Measurements from ENCODE around the gene SLC43A3.
"Not testable (repeated sequence)": the region's sequence is repeated elsewhere in the genome, so short reads cannot be mapped to it uniquely, and the experiment has no call there.

Gene SLC43A3

DNA sequence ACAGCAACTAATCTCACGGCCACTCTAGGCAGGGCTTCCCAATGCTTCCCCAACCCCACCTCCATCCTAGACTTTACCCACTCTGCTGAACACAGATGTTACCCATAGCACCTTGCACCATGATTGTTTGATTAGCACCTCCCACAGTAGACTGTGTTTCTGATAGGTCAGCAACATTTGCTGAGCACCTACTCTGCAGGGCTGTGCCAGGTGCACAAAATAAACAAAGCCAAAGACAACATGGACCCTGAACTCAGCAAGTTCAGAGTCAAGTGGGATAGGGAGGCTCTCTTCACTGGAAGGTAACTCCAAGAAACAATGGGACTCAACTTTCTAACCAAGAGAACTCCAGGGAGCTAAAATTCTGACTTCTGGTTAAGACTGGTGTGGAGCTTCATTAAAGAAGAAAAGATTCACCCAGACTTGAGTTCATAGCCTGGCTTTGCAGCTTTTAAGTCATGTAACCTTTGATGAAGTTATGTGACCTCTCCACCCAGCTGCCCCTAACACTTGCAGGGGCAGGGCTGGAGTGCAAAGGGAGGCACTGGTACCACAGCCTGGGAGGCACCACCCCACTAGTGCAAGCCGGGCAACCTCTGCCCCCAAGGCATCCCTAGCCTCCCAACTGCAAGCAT lies 26.7 kb upstream of the SLC43A3 start:
- TF ChIP-seq GATA1 (IDR thresholded peaks at IDR 0.05; ENCODE audit: low read depth, low read length), result no peak
- no peak for TF ChIP-seq POLR2A (IDR thresholded peaks at IDR 0.05; ENCODE audit: low read length)
- no peak for DNase-seq

DNA sequence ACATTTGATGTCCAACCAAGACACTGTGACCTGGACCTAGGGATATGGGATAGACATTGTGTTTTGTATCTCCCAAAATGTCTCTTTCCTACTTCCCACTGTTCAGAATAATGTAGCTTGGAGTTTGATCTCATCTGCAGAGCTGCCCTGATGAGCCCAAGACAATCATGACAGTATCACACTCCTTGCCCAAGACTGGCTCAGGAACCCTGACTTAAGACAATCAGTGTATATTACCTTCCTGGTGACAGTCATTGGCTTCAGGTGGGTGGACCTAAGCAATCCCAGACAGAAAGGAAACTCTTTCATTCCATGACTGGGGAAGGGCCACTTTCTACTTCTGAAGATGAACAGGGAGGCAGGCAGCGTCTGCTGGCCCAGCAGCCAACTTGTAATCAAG lies 19.1 kb upstream of the SLC43A3 start:
- no peak for TF ChIP-seq GATA1 (IDR thresholded peaks at IDR 0.05; ENCODE audit: low read depth, low read length)
- no peak for TF ChIP-seq POLR2A (IDR thresholded peaks at IDR 0.05; ENCODE audit: low read length)
- no peak for DNase-seq

DNA sequence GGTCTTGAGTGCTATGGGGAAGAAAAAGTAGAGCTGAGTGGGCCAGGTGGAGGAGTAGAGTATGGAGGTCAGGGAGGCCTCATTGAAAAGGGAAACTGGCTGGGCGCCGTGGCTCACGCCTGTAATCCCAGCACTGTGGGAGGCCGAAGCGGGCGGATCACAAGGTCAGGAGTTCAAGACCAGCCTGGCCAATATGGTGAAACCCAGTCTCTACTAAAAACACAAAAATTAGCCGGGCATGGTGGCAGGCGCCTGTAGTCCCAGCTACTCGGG lies 18.1 kb upstream of the SLC43A3 start:
- DNase-seq, result not testable (repeated sequence)

DNA sequence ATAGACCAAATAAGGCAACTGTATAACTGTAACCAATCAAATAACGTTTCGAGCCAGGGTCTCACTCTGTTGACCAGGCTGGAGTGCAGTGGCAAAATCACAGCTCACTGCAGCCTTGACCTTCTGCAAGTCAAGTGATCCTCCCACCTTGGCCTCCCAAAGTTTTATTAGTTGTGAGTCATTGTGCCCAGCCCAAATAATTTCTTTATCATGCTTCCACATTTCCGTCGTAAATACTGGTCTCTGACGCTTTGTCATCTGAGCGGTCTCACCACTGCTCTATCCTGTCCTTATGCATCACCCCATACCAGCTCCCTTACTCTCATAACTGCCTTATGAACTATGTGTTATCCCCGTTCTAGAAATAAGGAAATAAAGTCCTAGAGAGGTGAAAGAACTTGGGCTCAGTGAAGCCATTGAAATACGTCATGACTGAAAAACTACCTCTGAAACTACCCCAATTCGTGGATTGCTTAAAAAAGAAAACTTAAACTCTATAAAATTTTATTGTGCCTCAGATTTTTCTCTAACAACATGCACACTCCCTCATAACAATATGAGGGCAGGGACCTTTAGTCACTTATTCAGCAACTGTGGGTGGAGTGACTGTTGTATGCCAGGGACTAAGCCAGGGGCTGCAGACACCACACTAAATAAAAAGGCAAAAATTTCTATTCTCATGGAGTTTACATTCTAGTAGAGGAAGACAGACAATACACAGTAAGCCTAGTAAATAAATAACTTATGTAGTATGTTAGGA lies 17.6 kb upstream of the SLC43A3 start:
- TF ChIP-seq GATA1 (IDR thresholded peaks at IDR 0.05; ENCODE audit: low read depth, low read length) (no peak), POLR2A (IDR thresholded peaks at IDR 0.05; ENCODE audit: low read length) (no peak)
- peak in 1 of 2 experiments; percentile 25 for DNase-seq

DNA sequence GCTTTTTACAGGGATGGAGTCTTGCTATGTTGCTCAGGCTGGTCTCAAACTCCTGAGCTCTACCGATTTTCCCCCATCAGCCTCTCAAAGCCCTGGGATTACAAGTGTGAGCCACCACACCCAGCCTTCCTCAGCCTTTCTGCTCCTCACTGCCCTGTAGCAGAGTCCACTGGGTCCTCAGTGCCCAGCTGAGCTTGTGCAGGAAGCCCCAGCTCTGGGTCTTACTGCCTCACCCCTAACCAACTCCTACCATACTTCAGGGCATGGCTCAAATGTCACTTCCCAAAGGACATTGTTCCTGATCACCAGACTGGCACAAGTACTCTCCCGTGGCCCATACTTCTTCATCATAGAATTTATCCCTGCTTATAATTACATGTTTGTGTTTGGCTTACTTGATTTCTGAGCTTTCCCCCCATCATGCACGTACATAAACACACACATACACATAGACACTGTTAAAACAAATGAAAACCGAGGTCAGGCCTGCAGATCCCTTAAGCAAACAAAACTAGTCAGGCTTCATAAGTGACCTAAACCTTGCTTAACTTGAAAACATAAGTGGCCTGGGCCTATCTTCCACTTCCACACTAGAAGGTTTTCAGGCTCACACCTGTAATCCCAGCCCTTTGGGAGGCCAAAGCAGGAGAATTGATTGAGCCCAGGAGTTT lies 14.0 kb upstream of the SLC43A3 start:
- TF ChIP-seq GATA1 (IDR thresholded peaks at IDR 0.05; ENCODE audit: low read depth, low read length), result no peak
- TF ChIP-seq POLR2A (IDR thresholded peaks at IDR 0.05; ENCODE audit: low read length), result no peak
- DNase-seq, result no peak

DNA sequence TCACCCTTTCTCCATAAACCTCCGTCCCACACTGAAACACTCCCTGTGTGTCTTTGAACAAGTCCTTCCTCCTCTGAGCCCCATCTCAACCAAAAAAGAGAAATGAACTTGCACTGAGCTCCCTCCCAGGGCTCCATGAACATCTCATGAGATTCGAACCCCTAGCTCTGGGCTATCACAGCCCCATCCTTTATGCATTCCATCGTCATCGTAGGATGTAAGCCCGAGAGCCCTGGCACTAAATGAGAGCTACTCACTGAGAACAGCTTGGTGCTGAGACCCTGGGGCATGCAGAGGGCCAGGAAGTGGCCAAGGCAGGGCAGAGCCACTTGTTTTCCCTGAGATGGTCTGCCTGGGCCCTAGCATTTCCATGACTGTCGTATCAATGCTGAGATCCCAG lies 12.9 kb upstream of the SLC43A3 start:
- TF ChIP-seq POLR2A (IDR thresholded peaks at IDR 0.05; ENCODE audit: low read length), result no peak
- TF ChIP-seq GATA1 (IDR thresholded peaks at IDR 0.05; ENCODE audit: low read depth, low read length), result no peak

DNA sequence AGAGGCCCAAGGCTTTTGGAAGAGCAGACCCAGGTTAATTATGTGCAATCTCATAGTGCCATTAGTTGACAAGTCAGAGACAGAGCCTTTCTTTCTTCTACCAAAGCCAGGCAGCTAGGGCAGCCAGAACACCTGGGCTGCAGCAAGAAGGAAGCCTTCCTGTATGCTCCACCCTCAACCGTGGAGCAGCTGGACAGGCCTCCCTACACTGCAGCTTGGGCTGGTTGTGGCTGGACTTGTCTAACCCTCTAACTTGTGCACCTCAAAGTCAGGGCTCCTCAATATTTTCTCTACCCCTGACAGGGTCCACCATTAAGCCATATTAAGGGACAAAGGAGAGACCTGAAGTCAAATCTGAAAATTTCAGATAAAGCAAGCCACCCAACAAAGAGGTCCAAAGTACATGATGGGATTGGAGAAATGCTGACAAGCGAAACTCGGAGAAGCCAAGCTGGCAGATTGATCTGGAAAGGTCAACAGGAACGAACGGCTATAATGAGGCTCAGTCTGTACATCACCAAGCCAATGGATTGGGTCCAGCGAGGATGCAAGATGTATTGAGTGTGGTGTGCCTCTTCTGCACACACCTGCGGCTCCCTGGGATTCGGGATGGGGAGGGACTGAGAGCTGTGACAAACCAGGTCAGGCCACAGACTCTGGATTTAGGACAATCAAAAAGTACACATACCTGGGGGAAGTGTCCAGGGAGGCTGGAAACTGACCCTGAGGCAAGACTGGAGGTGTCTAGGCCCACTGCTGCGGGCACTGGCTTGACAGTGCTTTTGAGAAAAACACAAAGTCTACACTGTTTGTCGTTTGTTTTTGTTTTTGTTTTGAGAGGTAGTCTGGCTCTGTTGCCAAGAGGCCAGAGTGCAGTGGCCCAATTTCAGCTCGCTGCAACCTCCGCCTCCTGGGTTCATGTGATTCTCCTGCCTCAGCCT lies 11.7 kb upstream of the SLC43A3 start:
- TF ChIP-seq POLR2A (IDR thresholded peaks at IDR 0.05; ENCODE audit: low read length) (no peak), GATA1 (IDR thresholded peaks at IDR 0.05; ENCODE audit: low read depth, low read length) (no peak)
- DNase-seq, result no peak

More for the DNA sequence above, 12.9 kb upstream of the SLC43A3 start:
- DNase-seq, result no peak

DNA sequence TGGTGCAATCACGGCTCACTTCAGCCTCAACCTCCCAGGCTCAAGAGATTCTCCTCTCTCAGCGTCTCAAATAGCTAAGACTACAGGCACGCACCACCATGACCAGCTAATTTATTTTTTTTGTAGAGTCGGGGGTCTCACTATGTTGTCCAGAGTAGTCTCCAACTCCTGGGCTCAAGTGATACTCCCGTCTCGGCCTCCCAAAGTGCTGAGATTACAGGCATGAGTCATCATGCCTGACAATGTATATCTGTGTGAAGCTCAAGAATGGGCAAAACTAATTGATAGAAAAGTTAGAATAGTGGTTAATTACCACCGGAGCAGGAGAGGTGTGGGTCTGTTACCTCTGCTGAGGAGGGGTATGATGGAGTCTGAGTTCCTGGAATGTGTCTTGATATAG lies 9.1 kb upstream of the SLC43A3 start:
- no peak for TF ChIP-seq POLR2A (IDR thresholded peaks at IDR 0.05; ENCODE audit: low read length)
- TF ChIP-seq GATA1 (IDR thresholded peaks at IDR 0.05; ENCODE audit: low read depth, low read length), result no peak
- DNase-seq, result no peak

DNA sequence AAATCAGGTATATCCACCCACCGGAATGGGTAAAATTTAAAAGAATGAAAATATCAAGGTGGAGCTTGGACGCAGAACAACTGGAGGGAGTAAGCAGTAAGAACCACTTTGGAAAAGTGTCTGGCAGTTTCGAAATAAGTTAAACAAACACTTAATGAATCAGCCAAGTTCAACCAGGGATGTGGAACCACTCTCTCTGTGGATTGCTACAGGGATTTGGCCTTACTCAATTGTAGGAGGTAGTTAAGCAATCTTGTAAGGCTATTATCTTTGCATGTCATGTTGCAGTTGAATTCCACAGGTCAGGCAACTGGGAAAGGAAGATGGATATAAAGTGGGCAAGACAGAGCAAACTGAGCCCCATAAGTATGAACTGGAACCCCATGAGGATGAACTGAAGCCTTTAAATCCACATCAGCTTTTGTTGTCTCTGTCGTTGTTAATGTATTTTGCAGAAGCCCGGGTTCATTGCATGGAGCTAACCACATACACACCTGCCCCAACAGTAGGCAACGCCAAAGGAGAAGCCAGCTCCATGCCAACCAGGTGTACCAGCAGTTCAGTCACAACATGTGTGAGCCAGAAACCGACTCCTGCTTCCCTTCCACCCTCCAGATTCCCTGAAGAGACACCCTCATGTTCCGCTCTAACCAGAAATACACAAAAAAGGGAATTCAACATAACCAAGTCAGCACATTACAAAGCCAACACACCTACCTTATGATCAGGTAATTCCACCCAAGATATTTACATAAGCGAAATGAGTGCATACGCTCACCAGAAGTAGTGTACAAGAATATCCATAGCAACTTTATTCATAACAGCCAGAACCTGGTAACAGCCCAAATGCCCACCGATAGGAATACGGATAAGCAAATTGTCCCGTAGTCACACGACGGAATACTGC lies 8.0 kb upstream of the SLC43A3 start:
- TF ChIP-seq GATA1 (IDR thresholded peaks at IDR 0.05; ENCODE audit: low read depth, low read length) (no peak), POLR2A (IDR thresholded peaks at IDR 0.05; ENCODE audit: low read length) (no peak)
- no peak for DNase-seq

DNA sequence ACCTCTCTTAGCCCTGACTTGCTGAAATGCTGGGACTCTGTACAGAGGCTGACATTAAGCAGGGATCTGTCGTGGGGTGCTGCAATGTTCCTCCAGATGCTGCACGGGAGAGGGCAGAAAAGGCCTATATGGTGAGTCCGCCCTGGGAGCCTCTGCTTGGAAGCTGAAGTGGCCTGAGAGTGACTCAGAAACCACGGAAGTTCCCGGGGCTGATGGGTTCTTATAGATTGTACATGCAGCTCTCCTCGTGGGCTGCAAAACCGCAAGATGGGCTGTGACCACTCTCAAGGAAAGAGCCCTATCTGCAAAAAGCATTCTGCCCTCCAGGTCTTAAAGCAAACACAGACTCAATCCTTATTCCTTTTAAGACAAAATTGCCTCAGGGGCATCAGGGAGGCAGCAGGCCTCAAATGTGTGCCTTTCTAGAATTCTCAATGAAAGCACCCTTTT lies 5.8 kb upstream of the SLC43A3 start:
- peak; percentile 85 for TF ChIP-seq POLR2A (IDR thresholded peaks at IDR 0.05; ENCODE audit: low read length)
- no peak for TF ChIP-seq GATA1 (IDR thresholded peaks at IDR 0.05; ENCODE audit: low read depth, low read length)
- peak; percentile 75 to 86 for DNase-seq

DNA sequence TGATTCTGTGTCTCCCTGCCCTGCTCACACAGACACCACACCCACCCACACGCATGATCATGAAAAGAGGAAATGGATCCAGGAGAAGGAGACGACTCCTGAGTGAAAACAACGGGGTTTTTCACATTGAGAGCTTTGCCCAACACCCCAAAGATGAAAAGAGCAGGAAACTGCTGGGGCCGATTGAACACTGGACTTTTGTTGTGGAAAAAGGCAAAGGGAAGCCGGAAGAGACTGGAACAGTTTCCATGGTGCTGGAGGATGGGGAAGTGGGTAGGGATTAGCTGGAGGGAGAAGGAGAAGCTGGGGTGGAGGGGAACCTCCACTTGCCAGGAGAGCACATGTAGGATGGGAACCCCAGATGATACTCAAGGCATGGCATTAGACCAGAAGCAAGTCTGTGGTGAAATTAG lies 5.2 kb upstream of the SLC43A3 start:
- DNase-seq, result no peak
- no peak for TF ChIP-seq POLR2A (IDR thresholded peaks at IDR 0.05; ENCODE audit: low read length)
- TF ChIP-seq GATA1 (IDR thresholded peaks at IDR 0.05; ENCODE audit: low read depth, low read length), result no peak

DNA sequence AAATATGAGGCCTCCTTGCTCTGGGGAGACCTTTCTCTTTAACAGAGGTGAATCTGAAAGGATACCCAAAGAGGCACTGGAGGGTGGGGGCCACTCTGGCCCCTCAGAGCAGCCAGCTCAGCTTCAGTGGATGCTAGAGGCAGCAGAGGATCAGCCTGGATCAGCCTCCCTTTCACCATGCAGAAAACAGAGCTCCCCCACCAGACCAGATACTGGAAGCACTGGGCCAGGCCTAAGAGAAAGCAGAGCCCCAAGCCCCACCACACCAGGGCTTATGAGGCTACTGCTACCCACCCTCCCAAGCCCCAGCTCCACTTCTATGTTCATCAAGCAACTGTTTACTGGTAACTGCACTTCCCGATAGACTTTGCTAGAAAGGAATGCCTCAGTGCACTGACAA lies 4.0 kb upstream of the SLC43A3 start:
- DNase-seq, result peak; percentile 27 to 32
- TF ChIP-seq POLR2A (IDR thresholded peaks at IDR 0.05; ENCODE audit: low read length) (no peak), GATA1 (IDR thresholded peaks at IDR 0.05; ENCODE audit: low read depth, low read length) (no peak)

DNA sequence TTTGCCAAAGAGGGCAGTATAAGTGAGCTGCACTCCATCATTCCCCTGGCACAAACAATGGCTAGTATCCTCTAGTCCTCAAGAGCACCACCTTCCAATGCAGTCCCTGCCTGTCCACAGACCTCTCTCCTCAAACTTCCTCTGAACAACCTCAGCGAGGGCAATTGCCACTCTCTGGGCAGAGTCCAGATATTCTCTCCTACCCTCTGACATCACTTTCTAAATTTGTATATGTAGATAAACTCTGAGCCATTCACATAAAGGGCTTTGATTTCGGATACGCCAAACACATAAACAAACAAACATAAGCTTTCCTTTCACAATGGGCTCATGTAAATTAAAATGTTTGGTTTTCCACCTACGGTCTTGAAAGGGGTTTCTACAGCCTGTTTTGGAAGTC lies 3.0 kb upstream of the SLC43A3 start:
- no peak for DNase-seq
- TF ChIP-seq GATA1 (IDR thresholded peaks at IDR 0.05; ENCODE audit: low read depth, low read length) (no peak), POLR2A (IDR thresholded peaks at IDR 0.05; ENCODE audit: low read length) (no peak)

Data from erythroblast (primary cell).